RPMI7951 (cell line): ENCODE data around the gene COQ10A. TPM values are rescaled to one million over a fixed set of nuclear protein-coding genes. Genes with fewer than 3 reads are reported as not detected.
"Not testable (repeated sequence)": the region's sequence is repeated elsewhere in the genome, so short reads cannot be mapped to it uniquely, and the experiment has no call there.

Source experiments
- DNase-seq: peaks from one replicate; pipeline ENCODE4 v3.0.0-alpha.2; 2012; ENCODE audit warnings: low read depth
- total RNA-seq: library from RNA; depleted of rRNA; stranded (reverse); fragments of >200 nt; shearing (Covaris generic); gene quantifications from 2 replicates; pipeline ENCODE4 v1.2.3, GENCODE V29; 2014

Gene COQ10A
- total RNA-seq, 1 experiment from 2014 or later, result 10.1 TPM

DNA sequence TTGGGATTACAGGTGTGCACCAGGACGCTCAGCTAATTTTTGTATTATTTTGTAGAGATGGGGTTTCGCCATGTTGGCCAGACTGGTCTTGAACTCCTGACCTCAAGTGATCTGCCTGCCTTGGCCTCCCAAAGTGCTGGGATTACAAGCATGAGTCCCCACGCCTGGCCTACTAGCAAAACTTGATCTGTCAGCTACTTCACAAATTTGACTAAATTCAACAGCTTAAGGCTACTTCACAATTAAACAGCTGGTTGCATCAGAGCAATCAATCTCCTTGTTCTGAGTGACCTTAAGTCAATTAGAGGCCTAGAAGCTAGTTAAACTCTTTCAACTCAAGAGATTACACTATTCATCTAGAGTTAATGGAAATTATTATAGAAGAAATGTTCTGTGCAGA is 12.2 kb downstream of the COQ10A start:
- no peak for DNase-seq

DNA sequence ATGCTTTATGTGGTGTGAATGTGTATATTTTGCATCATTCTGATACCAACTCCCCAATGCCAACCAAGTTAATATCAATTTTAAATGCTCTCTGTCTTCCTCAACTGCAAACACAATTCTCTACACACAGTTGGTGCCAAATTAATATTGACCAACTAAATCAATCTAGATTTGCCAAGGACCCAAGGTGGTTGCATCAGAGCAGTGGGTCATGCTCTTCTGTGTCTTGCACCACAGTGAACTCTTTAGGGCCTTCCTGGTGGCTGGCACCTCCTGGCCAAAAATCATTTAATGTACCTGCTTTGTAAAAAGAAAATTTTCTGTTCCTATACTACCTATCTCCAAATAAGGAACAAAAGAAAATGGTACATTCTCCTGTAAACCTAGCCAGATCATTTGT is 14.1 kb downstream of the COQ10A start:
- no peak for DNase-seq

DNA sequence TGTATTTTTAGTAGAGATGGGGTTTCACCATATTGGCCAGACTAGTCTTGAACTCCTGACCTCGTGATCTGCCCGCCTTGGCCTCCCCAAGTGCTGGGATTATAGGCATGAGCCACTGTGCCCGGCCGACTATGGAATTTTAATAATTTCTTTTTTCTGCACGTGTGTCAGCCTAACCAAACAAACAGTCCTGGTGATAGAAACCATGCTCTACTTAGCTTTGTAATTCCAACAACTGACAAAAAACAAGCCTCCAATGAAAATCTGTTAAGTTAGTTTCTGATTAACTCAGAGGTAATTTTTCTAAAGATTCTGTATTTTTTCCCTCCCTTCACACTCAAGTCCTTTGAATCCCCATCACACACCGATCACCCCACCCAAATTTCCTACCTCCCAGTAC is 15.3 kb downstream of the COQ10A start:
- no peak for DNase-seq

DNA sequence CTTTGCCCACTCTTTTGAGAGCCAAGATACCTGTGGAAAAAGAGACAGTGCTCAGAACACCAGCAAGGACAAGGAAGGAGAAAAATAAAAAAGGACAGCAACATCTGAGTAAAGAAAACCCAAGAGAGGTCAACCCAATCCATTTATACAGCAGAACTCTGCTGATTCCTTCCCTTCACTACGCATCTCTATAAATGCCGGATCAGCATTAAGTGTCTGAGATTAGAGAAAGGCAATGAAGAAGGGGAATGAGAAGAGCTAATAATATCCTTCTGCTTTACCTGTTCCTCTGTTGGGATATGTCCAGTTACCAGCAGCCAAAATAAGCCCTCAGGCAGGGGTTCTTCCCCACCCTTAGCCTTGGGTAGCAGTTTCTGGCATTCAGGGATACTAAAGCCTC is 15.8 kb downstream of the COQ10A start:
- no peak for DNase-seq

DNA sequence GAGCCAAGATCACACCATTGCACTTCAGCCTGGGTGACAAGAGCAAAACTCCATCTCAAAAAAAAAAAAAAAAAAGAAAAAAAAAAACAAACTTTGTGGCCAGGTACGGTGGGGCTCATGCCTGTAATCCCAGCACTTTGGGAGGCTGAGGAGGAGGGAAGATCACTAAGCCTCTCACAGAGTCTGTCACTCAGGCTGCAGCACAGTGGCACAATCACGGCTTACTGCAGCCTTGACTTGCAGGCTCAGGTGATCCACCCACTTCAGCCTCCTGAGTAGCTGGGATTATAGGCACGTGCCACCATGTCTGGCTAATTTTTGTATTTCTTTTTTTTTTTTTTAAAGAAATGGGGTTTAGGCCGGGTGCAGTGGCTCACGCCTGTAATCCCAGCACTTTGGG is 17.5 kb downstream of the COQ10A start:
- DNase-seq, result not testable (repeated sequence)

DNA sequence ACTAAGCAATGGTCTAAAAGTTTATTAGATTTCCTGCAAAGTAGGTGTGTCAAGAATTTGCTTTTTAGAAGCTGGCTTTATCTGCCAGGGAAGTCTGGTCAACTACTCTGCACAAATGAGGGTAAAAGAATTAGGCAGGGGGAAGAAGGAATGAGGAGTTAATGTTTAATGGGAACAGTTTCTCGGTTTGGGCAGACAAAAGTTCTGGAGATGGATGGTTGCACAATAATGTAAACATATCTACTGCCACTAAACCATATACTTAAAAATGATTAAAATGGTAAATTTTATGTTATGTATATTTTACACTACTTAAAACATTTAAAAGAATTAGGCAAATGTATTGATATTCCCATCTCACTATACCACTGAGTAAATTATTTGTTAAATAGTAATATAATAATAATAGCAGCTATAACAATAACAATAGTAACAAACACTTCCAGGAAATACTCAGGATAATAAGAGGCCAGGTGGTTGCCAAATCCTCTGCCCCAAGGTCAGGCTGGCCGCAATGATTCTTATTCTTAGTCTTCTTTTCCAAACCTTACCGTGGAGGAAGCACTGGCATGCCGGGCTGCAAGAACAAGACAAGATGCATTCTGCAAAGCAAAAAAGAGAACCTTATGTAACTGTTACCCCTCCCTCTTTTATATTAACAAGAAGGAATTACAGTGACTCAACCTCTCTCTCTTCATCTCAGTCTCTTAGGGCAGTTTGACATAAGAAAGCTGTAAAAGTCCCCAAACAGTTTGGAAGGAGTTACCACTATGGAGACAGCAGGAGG is 19.5 kb downstream of the COQ10A start:
- no peak for DNase-seq

DNA sequence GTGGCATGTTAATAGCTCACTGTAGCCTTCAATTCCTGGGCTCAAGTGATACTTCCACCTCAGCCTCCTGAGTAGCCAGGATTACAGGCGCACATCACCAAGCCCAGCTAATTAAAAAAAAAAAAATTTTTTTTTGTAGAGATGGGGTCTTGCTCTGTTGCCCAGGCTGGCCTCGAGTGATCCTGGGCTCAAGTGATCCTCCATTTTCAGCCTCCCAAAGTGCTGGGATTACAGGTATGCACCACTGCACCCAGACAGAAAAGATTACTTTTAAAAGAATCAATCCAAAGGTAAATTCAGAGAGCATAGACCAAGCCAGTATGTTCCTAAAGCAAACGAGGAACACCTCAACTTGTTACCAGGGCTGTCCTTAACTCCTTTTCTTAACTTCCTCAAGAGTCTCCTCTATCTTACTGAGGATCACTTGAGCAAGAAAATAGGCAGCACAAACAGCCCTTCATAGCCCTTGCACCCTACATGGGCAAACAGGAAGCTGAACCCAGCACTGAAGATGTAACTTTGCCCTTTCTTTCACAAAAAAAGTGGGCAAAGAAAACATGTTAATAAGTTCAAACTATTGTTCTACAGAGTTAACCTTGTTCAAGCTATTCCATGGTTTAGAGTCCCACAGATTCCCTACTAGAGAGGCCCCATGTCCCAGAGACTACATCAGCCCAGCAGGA is 22.1 kb downstream of the COQ10A start:
- no peak for DNase-seq

DNA sequence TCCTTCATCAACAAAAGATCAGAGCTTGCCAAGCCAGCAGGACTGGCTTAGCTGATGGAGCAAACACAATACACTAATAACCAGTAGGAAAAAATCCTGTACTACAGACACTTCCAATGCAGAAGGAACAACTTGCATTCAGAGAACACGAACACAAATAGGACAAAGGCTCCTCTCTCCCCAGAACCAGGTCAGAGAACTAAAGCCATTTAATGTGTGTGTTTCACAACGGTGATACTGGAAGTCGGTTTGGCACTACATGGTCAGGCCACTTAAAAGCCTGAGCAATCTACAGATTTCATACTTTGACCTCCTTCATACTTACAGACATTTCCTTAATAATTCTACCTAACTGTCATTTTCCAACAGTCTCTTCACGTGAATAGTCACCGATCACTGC is 27.1 kb downstream of the COQ10A start:
- no peak for DNase-seq

DNA sequence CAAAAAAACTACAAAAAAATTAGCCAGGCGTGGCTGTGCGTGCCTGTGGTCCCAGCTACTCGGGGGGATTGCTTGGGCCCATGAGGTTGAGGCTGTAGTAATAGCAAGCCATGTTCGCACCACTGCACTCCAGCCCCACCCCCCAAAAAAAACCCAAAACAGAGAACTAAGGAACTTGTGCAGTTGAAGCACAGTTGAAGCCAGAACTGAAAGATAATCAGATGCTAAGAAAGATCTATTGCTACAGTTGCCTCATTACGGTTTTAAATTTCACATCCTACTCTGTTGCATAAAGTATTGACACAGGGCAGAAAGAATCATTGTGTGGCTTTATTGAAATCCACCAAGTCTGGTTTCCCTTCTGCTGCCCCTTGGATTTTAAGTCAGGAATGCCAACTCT is 29.6 kb downstream of the COQ10A start:
- no peak for DNase-seq

DNA sequence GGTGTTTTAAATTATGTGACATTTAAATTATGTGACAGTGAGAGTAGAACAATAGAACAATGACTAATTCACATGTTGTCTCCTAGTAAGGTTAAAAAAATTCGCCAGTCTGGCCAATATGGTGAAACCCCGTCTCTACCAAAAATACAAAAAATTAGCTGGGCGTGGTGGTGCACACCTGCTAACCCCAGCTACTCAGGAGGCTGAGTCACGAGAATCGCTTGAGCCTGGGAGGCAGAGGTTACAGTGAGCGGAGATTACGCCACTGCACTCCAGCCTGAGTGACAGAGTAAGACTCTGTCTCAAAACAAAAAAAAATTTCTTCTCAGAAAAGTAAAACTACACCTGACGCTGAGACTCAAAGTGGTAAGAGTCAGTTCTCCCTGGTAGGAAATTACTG is 30.7 kb downstream of the COQ10A start:
- DNase-seq, result no peak

DNA sequence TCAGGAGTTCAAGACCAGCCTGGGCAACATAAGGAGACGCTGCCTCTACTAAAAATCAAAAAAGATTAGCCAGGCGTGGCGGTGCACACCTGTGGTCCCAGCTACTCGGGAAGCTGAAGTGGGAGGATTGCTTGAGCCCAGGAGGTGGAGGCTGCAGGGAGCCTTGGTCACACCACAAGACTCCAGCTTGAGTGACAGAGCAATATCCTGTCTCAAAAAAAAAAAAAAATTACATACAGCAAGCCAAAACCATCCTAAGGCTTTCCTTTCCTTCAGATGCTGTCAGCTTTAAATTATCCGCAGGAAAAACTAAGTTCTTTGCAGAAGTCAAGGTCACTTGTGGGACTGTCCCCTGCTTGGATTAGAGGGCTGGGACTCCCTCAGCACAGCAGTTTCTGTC is 32.1 kb downstream of the COQ10A start:
- no peak for DNase-seq

DNA sequence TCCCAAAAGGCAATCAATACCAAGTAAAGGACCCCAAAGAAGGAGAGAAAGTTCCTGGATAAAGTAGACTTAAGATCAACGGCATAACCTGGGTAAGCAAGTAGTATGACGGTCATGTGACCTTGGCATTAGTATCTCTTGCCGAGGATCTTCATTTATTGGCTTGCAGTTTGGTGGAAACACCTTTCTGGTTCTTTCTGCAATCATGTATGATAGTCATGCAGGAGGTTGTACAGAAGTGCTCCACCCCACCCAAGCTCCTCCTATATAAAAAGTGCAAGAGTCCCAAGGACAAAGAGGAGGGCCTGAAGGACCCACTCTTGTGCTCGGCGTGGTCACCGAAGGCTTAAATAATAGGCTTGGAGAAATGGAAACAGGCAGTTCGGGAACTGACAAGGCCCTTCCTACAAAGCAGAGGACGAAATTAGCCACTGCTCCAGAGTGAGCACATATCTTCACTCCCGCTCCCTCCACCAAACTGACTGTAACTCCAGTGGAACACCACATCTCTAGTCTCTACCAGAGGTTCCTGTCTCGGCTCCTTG is 32.6 kb downstream of the COQ10A start:
- DNase-seq, result peak; percentile 35

DNA sequence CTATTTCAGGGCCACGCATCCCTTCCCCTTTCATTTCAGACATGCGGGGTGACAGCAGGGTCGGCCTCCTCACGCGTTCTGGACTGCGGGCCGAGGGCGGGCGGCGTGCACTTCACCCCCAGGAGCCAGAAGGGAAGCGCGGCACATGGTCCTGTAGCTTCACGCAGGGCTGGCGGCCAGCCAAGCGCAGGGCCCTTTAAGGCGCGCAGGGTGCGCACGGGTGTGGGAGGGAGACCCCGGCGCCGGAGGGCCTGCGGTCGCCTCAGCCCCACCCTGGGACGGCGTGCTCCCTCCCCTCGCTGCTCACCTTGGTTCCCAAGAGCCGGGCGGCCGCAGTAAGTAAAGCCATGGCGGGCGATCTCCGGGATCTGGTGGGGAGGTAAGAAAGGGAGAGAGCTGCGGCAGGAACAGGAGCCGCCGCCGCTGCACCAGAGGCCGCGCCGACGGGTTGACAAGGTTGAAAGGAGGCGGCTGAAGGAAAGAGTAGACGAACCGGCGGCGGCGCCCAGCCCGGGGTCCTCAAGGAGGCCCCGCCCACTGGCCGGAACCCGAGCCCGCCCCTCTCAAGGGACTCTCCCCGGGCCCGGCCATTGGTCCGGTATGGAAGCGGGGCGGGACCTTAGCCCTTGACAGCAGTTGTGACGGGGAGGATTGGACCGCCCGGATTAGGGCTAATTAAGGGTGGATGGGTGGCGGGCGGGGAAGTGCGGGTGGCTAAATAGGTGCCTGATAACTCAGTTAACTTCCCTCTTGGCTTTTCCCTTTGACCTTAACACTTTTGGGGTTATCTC is 33.3 kb downstream of the COQ10A start, which contains the start of gene CS:
Gene CS (minus strand): TSS at position 478 of the 791 bp plus-strand sequence. CDS start 129 bp downstream, at position 349.
- peak; percentile 97 for DNase-seq

DNA sequence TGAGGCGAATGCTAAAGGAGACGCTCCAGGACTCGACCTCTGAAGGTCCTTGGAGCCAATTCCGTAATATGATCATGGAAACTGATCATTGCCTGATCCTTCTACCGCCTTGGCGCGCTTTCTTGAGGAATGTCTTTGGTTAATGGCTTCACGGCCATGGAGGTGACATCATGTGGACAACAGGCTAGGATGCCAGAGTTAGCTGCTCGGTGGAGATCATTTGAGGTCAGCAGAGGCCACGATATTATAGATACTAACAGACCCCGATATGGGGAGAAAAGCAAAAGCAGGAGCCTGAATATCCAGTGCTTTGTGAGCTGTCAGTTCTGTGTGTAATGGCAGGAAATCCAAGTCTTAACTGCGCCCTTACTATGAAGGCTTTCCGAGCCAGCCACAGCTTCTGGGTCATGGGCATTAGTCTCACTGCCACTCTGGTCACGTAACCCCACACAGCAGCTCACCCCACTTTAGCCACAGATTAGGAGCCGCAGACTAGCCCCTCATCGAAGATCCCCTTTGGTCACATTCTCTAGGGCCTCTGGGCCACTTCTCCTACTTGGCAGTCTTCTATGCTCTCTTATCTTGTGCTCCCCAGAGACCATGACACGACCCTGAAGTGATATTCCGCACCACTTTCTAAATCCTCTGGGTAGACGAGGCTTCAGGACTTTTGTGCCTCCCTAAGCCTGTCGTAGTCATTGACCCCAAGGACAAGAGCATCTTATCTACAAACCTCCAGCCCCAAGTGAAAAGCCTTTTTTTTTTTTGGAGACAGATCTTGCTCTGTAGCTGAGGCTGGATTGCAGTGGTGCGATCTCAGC is 34.1 kb downstream of the COQ10A start:
- no peak for DNase-seq

DNA sequence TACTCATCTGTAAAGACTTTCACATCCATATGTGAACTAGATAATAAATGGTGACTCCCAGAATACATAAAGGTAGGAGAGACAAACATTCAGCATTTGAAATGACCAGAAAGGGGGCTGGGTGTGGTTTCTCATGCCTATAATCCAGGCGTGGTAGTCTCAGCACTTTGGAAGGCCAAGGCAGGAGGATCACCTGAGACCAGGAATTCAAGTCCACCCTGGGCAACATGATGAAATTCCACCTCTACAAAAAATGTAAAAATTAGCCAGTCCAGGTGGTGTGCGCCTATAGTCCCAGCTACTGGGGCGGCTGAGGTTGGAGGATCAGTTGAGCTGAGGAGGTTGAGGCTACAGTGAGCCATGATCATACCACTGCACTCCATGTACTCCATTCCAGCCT is 37.5 kb downstream of the COQ10A start:
- no peak for DNase-seq

DNA sequence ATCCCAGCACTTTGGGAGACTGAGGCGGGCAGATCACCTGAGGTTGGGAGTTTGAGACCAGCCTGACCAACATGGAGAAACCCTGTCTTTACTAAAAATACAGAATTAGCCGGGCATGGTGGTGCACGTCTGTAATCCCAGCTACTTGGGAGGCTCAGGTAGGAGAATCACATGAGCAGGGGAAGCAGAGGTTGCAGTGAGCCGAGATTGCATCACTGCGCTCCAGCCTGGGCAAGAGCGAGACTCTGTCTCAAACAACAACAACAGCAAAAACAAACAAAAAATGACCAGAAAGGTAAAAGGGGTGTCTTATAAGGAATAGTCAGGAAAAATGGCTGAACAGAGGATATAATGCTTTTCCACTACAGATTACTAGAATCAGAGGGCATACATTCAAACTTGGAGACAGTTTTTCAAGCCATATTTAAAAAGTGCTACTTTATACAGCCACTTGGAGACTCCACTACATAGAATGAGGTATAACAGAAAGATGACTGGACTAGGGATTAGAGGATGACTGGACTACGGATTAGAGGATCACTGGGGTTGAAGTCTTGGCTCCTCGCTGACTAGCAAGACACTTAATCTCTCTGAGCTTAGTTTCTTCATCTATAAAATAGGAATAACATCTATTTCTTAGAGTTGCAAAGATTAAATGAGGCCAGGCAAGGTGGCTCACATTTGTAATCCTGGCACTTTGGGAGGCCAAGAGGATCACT is 38.3 kb downstream of the COQ10A start:
- no peak for DNase-seq

DNA sequence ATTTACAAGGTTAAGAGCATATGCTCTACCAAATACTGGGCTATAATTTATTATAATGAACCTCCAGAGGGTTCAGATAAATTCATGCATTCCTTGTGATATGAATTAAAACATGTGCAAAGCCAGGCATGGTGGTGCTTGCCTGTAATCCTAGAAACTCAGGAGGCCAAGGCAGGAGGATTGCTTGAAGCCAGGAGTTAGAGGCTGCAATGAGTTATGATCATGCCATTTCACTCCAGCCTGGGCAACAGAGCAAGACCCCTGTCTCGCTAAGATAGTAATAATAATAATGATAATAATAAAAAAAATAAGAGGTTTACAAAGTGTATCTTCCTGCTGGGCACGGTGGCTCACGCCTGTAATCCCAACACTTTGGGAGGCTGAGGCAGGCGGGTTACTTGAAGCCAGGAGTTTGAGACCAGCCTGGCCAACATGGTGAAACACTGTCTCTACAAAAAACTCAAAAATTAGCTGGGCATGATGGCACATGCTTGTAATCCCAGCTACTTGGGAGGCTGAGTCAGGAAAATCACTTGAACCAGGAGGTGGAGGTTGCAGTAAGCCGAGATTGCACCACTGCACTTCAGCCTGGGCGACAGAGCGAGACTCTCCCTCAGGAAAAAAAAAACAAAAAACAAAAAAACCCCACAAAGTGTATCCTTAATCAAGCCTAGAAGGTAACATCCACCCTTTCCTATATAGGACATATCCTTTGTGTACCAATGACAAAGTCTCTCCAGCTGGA is 40.7 kb downstream of the COQ10A start:
- DNase-seq, result no peak

DNA sequence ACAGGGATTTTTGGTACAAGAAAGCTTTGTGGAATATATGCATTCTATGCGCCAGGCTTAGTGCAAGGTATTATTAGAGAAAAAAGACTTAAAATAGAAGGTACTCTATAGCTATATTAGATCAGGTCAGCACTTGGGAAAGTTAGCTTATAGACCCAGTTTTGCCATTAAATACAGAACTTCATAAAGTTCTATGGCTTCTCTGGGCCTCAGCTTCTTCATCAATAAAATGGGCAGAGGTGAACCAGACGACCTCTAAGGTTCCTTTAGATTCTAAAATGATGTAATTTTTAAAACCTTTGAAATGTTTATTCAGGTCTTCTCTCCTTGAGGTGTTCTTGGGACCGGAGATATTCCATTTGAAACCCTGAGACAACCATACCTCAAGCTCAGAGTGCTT is 42.0 kb downstream of the COQ10A start:
- no peak for DNase-seq

DNA sequence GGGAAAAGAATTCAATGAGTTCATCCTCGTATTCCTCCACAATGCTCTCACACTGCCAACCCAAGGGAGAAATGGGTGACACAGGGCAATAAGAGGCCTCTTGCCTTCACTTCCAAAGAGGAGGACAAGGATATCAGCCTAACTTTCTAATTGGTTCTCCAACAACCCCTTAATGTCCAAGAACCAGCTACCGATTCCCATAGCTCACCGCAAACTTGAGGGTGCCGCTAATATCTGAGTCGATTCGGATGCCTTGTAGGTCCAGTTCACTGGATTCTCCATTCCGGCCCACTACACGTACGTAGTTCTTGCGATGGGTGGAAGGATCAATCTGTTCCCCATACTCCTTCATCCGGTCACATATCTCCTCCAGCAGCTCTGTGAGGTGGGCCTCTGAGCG is 44.3 kb downstream of the COQ10A start:
- DNase-seq, result no peak

DNA sequence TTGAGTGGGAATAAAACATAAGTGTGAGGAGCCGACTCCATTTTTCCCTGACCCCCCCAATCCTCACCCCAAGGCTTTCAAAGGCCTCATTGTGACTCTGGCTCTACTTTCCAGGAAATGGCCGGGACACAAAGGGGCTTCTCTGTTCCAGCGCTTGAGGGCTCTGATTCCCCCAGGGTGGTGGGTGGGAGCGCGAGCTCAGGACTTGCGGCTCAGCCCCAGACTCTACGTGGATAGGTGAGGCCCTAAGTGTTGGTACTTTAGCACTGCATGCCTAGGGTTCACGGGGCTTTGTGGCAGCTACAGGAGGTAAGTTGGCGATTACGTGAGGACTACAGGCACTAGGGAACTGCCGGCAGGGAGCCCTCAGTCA is 48.5 kb downstream of the COQ10A start:
- DNase-seq, result peak; percentile 12
